Smooth muscle cell (in vitro differentiated cells): ENCODE results near the gene ZSCAN23. TPM values are rescaled to one million over a fixed set of nuclear protein-coding genes. Genes with fewer than 3 reads are reported as not detected.

Experiments used
- DNase-seq: peaks from one replicate; lab custom pipeline; 2025; ENCODE audit not compliant: unreplicated experiment; lab: John Stamatoyannopoulos, UW
- H2AFZ ChIP-seq: fragments of 200-600 bp; sonication (generic); 2 replicates; pipeline ENCODE4 v1.6.0; 2016; ENCODE audit warnings: antibody characterized with exemption, low read depth, mild to moderate bottlenecking
- H3F3A ChIP-seq: fragments of 200-600 bp; sonication (generic); 2 replicates; pipeline ENCODE4 v1.6.0; 2017; ENCODE audit warnings: antibody characterized with exemption, low read depth
- H3K27ac ChIP-seq: fragments of 200-600 bp; sonication (generic); 2 replicates; pipeline ENCODE4 v1.5.1; 2016; ENCODE audit warnings: low read depth, mild to moderate bottlenecking
- H3K27me3 ChIP-seq: fragments of 200-600 bp; sonication (generic); 2 replicates; pipeline ENCODE4 v1.6.1; 2016; ENCODE audit warnings: low read depth, mild to moderate bottlenecking
- H3K36me3 ChIP-seq: fragments of 200-600 bp; sonication (generic); 2 replicates; pipeline ENCODE4 v1.5.1; 2016; ENCODE audit warnings: low read depth
- H3K4me1 ChIP-seq: fragments of 200-600 bp; sonication (generic); 2 replicates; pipeline ENCODE4 v1.5.1; 2016; ENCODE audit warnings: low read depth
- H3K4me2 ChIP-seq: fragments of 200-600 bp; sonication (generic); 2 replicates; pipeline ENCODE4 v1.6.0; 2016; ENCODE audit warnings: mild to moderate bottlenecking
- H3K4me3 ChIP-seq: fragments of 200-600 bp; sonication (generic); 2 replicates; pipeline ENCODE4 v1.5.1; 2016; ENCODE audit warnings: mild to moderate bottlenecking
- H3K79me2 ChIP-seq: fragments of 200-600 bp; sonication (generic); 2 replicates; pipeline ENCODE4 v1.6.0; 2016; ENCODE audit warnings: low read depth, mild to moderate bottlenecking
- H3K9ac ChIP-seq: fragments of 200-600 bp; sonication (generic); 2 replicates; pipeline ENCODE4 v1.6.0; 2016; ENCODE audit warnings: low read depth
- H3K9me3 ChIP-seq: fragments of 200-600 bp; sonication (generic); replicated peaks from 2 replicates; pipeline ENCODE4 v1.5.1; 2016; ENCODE audit warnings: low read depth
- H4K20me1 ChIP-seq: fragments of 200-600 bp; sonication (generic); 2 replicates; pipeline ENCODE4 v1.6.0; 2016; ENCODE audit warnings: low read depth
- WGBS: methylation state at CpG from one replicate; pipeline ENCODE4 v1.1.7; 2016; ENCODE audit warnings: low lambda C conversion rate; 5-methylcytosine and 5-hydroxymethylcytosine counted together
- polyA plus RNA-seq: library from polyadenylated mRNA; unstranded; fragments of >200 nt; fragmentation: Nextera tagmentation; extraction: Ambion mirVana; gene quantifications from 2 replicates; pipeline ENCODE4 v1.2.1, GENCODE V29; 2016
- total RNA-seq: library from RNA; depleted of rRNA; stranded (reverse); fragments of >200 nt; gene quantifications from 2 replicates; pipeline ENCODE4 v1.2.3, GENCODE V29; 2014
- TF ChIP-seq, protein P1 (sequence below): fragments of 200-600 bp; sonication (generic); IDR thresholded peaks from 2 replicates; pipeline ENCODE4 v1.5.1; 2017; ENCODE audit warnings: borderline replicate concordance, mild to moderate bottlenecking, antibody characterized with exemption; ENCODE audit not compliant: insufficient read depth, poor library complexity, severe bottlenecking

The ZSCAN23 gene
- total and polyA plus RNA-seq, 2 experiments from 2014 or later, result 0.94 to 1.6 TPM

DNA sequence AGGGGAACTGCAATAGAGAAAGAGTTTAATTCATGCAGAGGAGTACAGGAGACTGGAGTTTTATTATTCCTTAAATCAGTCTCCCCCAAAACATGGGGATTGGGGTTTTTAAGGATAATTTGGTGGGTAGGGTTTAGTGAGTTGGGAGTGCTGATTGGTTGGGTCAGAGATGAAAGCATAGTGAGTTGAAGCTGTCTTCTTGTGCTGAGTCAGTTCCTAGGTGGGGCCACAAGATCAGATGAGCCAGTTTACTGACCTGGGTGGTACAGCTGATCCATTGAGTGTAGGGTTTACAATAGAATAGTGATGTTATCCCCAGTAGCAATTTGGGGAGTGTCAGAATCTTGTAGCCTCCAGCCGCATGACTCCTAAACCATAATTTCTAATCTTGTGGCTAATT, 43.2 kb upstream of the ZSCAN23 start:
- TF ChIP-seq, protein P1, sequence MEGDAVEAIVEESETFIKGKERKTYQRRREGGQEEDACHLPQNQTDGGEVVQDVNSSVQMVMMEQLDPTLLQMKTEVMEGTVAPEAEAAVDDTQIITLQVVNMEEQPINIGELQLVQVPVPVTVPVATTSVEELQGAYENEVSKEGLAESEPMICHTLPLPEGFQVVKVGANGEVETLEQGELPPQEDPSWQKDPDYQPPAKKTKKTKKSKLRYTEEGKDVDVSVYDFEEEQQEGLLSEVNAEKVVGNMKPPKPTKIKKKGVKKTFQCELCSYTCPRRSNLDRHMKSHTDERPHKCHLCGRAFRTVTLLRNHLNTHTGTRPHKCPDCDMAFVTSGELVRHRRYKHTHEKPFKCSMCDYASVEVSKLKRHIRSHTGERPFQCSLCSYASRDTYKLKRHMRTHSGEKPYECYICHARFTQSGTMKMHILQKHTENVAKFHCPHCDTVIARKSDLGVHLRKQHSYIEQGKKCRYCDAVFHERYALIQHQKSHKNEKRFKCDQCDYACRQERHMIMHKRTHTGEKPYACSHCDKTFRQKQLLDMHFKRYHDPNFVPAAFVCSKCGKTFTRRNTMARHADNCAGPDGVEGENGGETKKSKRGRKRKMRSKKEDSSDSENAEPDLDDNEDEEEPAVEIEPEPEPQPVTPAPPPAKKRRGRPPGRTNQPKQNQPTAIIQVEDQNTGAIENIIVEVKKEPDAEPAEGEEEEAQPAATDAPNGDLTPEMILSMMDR, result no peak
- DNase-seq, result no peak
- H3K9ac ChIP-seq, result no peak overlapping the region
- H3K4me1 ChIP-seq, result no peaks in the 10 kb centered on the region
- H2AFZ ChIP-seq, result no peak overlapping the region
- peaks cover 6% of the 10 kb centered on the region for H3F3A ChIP-seq
- WGBS, result 100% methylated on average over 1 of the region's 1 CpG
- no peaks in the 10 kb centered on the region for H3K79me2 ChIP-seq
- no peaks in the 10 kb centered on the region for H3K9me3 ChIP-seq
- no peak overlapping the region for H3K27ac ChIP-seq
- no peaks in the 10 kb centered on the region for H4K20me1 ChIP-seq
- no peaks in the 10 kb centered on the region for H3K36me3 ChIP-seq
- no peak overlapping the region for H3K4me3 ChIP-seq
- no peak overlapping the region for H3K4me2 ChIP-seq
- H3K27me3 ChIP-seq, result peaks cover 14% of the 10 kb centered on the region

DNA sequence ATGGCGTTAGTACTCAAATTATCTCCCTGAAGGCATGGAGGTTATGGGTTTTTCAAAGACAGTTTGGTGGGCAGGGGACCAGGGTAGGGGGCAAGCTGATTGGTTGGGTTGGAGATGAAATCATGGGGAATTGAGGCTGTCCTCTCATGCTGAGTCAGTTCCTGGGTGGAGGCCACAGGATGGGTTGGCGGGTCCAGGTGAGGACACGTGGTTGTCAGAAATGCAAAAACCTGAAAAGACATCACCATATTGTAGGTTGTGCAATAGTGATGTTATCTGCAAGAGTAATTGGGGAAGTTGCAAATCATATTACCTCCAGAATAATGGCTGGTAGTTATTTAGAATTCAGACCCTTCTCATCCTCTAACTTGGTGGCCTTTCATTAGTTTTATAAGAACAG, 42.2 kb upstream of the ZSCAN23 start:
- 90% methylated on average over 3 of the region's 3 CpGs for WGBS
- H3K4me1 ChIP-seq, result no peaks in the 10 kb centered on the region
- no peaks in the 10 kb centered on the region for H3K9me3 ChIP-seq
- no peak overlapping the region for H2AFZ ChIP-seq
- H3K79me2 ChIP-seq, result no peaks in the 10 kb centered on the region
- no peaks in the 10 kb centered on the region for H4K20me1 ChIP-seq
- no peak overlapping the region for H3K4me2 ChIP-seq
- H3K27me3 ChIP-seq, result peaks cover 25% of the 10 kb centered on the region
- H3K9ac ChIP-seq, result no peak overlapping the region
- no peak overlapping the region for H3K27ac ChIP-seq
- peaks cover 6% of the 10 kb centered on the region for H3F3A ChIP-seq
- H3K36me3 ChIP-seq, result no peaks in the 10 kb centered on the region
- DNase-seq, result no peak
- H3K4me3 ChIP-seq, result no peak overlapping the region
- TF ChIP-seq, protein P1, result no peak

- DNase-seq, result no peak
- Histone ChIP-seq H3K27ac (no peak overlapping the region), H3K27me3 (peaks cover 38% of the 10 kb centered on the region), H3K4me2 (no peak overlapping the region), H3F3A (no peaks in the 10 kb centered on the region), H3K9ac (no peak overlapping the region), H4K20me1 (no peaks in the 10 kb centered on the region), H3K4me1 (no peaks in the 10 kb centered on the region), H3K9me3 (no peaks in the 10 kb centered on the region), H3K36me3 (no peaks in the 10 kb centered on the region), H3K4me3 (no peak overlapping the region), H3K79me2 (no peaks in the 10 kb centered on the region), H2AFZ (no peak overlapping the region)
- TF ChIP-seq, protein P1, result no peak
- WGBS, result 70% methylated on average over 9 of the region's 9 CpGs
Observed at GRCh38 chr6:28480253-28480932, 37.1 kb upstream of the ZSCAN23 start.

GRCh38 chr6:28478518-28478917, 35.2 kb upstream of the ZSCAN23 start:
- Histone ChIP-seq H3K36me3 (no peaks in the 10 kb centered on the region), H3K9ac (no peak overlapping the region), H3K27me3 (peaks cover 38% of the 10 kb centered on the region), H3K4me1 (no peaks in the 10 kb centered on the region), H3F3A (no peaks in the 10 kb centered on the region), H3K4me3 (no peak overlapping the region), H3K27ac (no peak overlapping the region), H3K79me2 (no peaks in the 10 kb centered on the region), H3K4me2 (no peak overlapping the region), H2AFZ (no peak overlapping the region), H3K9me3 (no peaks in the 10 kb centered on the region), H4K20me1 (no peaks in the 10 kb centered on the region)
- 88% methylated on average over 12 of the region's 12 CpGs for WGBS
- TF ChIP-seq, protein P1, result no peak
- DNase-seq, result no peak
